Measurements from ENCODE around the gene LEFTY2.

DNA sequence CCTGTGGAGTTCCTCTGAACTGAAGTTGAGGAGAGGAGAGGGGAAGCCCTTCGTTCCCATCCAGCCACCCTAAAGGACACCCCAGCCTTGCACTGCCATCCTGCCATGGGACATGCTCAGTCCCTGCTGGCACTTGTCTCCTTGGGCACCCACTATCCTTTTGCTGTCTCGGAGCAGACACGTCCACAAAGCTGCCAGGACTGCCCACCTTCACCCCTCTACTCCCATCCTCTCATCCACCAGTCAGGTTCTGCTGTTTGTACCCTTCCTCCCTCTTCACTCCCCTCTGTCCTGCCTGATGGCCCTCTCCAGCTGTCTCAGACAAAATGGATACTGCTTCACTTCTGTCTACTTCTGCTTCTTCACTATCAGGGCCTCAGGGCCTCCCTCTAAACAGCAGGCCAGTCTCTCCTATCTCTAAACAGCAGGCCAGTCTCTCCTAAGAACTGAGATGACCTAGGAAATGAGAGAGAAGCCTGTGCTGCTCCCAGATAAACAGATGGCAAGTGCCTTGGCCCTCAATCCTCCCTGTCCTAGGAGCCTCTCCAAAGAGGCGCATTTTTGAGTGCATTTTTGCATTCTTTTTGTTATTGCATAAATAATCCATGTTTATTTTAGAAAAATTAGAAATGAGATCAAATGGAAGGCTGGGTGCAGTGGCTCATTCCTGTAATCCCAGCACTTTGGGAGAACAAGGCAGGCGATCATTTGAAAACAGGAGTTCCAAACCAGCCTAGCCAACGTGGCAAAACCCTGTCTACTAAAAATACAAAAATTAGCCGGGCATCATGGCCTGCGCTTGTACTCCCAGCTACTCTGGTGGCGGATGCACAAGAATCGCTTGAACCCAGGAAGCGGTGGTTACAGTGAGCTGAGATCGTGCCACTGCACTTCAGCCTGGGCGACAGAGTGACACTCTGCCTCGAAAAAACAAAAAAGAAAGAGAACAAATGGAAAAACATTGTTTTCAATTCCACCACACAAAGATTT is 12.5 kb downstream of the LEFTY2 start:
- TF ChIP-seq CTCF (IDR thresholded peaks at IDR 0.05; ENCODE audit: low read depth, low read length, missing input control) (no peak), TAF1 (conservative IDR thresholded peaks at IDR 0.05) (no peak)
- TF ChIP-seq, protein P1, sequence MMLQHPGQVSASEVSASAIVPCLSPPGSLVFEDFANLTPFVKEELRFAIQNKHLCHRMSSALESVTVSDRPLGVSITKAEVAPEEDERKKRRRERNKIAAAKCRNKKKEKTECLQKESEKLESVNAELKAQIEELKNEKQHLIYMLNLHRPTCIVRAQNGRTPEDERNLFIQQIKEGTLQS (IDR thresholded peaks at IDR 0.05), result no peak
- TF ChIP-seq, protein P2, sequence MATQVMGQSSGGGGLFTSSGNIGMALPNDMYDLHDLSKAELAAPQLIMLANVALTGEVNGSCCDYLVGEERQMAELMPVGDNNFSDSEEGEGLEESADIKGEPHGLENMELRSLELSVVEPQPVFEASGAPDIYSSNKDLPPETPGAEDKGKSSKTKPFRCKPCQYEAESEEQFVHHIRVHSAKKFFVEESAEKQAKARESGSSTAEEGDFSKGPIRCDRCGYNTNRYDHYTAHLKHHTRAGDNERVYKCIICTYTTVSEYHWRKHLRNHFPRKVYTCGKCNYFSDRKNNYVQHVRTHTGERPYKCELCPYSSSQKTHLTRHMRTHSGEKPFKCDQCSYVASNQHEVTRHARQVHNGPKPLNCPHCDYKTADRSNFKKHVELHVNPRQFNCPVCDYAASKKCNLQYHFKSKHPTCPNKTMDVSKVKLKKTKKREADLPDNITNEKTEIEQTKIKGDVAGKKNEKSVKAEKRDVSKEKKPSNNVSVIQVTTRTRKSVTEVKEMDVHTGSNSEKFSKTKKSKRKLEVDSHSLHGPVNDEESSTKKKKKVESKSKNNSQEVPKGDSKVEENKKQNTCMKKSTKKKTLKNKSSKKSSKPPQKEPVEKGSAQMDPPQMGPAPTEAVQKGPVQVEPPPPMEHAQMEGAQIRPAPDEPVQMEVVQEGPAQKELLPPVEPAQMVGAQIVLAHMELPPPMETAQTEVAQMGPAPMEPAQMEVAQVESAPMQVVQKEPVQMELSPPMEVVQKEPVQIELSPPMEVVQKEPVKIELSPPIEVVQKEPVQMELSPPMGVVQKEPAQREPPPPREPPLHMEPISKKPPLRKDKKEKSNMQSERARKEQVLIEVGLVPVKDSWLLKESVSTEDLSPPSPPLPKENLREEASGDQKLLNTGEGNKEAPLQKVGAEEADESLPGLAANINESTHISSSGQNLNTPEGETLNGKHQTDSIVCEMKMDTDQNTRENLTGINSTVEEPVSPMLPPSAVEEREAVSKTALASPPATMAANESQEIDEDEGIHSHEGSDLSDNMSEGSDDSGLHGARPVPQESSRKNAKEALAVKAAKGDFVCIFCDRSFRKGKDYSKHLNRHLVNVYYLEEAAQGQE (IDR thresholded peaks at IDR 0.05), result no peak
